ENCODE measurements around the gene SURF6.

DNA sequence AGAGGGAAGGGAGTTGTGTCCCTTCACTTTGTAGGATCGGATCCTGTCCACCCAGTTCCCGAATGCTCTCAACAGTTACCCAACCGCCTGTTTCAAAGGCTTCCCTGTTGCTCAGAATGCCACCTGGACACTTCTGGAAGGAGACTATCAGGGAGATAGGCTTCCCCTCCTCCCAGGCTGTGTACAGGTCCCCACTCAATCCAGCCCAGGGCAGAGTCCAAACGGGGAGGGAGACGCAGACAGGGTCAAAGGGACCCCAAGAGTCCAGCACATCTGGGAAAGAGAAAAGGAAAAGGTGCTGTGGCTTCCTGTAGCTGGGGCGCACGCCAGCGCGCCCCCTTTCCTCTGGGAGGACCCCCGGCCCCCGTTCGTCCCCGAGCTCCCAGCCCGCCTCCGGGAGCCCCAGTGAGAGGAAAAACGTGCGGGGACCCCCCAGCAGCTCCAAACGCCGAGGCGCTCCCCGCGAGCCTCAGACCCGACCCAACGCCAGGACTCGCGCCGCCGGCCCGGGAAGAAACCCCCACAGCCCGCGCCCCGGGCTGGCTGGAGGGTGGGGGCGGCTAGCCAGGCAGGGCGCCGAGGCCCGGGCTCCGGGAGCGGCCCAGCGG lies 39.2 kb upstream of the SURF6 start:
- TF ChIP-seq CTCF (conservative IDR thresholded peaks at IDR 0.05) (no peak; the same call in 1 of the 2 replicates), EZH2 (IDR thresholded peaks at IDR 0.05; ENCODE audit: low read depth) (no peak)
